H9 (cell line): Measurements from ENCODE around the gene CIAO1. TPM values are rescaled to one million over a fixed set of nuclear protein-coding genes. Genes with fewer than 3 reads are reported as not detected.

Experiments used
- DNase-seq: peaks from one replicate; pipeline ENCODE4 v3.0.0-alpha.2; 2017
- H2AFZ ChIP-seq: one replicate; pipeline ENCODE4 v1.6.1; 2013; ENCODE audit warnings: mild to moderate bottlenecking, low read length, control low read depth, moderate library complexity
- H2AK5ac ChIP-seq: 2 replicates; pipeline ENCODE4 v1.6.1; 2013; ENCODE audit warnings: low read length, control low read depth, mixed read lengths; ENCODE audit not compliant: insufficient read length
- H2BK120ac ChIP-seq: one replicate; pipeline ENCODE4 v1.6.1; 2013; ENCODE audit warnings: low read depth, mild to moderate bottlenecking, low read length, control low read depth, inconsistent platforms; ENCODE audit not compliant: poor library complexity, severe bottlenecking
- H2BK12ac ChIP-seq: 2 replicates; pipeline ENCODE4 v1.6.1; 2013; ENCODE audit warnings: low read length, control low read depth, mixed read lengths, low read depth; ENCODE audit not compliant: insufficient read length
- H2BK15ac ChIP-seq: 2 replicates; pipeline ENCODE4 v1.6.1; 2013; ENCODE audit warnings: low read depth, low read length, control low read depth
- H2BK20ac ChIP-seq: one replicate; pipeline ENCODE4 v1.6.1; 2013; ENCODE audit warnings: low read depth, mild to moderate bottlenecking, low read length, control low read depth, inconsistent platforms; ENCODE audit not compliant: poor library complexity, severe bottlenecking
- H2BK5ac ChIP-seq: 2 replicates; pipeline ENCODE4 v1.6.1; 2013; ENCODE audit warnings: low read length, control low read depth, mixed read lengths; ENCODE audit not compliant: insufficient read length
- H3K14ac ChIP-seq: 2 replicates; pipeline ENCODE4 v1.6.1; 2013; ENCODE audit warnings: low read length, control low read depth; ENCODE audit not compliant: insufficient read depth
- H3K18ac ChIP-seq: 2 replicates; pipeline ENCODE4 v1.6.1; 2013; ENCODE audit warnings: low read depth, mild to moderate bottlenecking, mixed read lengths, low read length, control low read depth; ENCODE audit not compliant: insufficient read length
- H3K23ac ChIP-seq: 2 replicates; pipeline ENCODE4 v1.6.1; 2013; ENCODE audit warnings: low read length, control low read depth, mixed read lengths, low read depth; ENCODE audit not compliant: insufficient read length
- H3K23me2 ChIP-seq: 2 replicates; pipeline ENCODE4 v1.6.1; 2013; ENCODE audit warnings: low read depth, mild to moderate bottlenecking, mixed read lengths, low read length, control low read depth; ENCODE audit not compliant: insufficient read length, poor library complexity, severe bottlenecking
- H3K27ac ChIP-seq: 2 replicates; pipeline ENCODE4 v1.5.1; 2013; ENCODE audit warnings: low read length, control low read depth, mixed read lengths, low read depth; ENCODE audit not compliant: insufficient read length
- H3K27me3 ChIP-seq: 2 replicates; pipeline ENCODE4 v1.6.1; 2013; ENCODE audit warnings: low read length, control low read depth, inconsistent platforms; ENCODE audit not compliant: insufficient read depth
- H3K4ac ChIP-seq: 2 replicates; pipeline ENCODE4 v1.6.1; 2013; ENCODE audit warnings: low read depth, mild to moderate bottlenecking, control low read depth, inconsistent platforms, low read length, moderate library complexity
- H3K4me1 ChIP-seq: 2 replicates; pipeline ENCODE4 v1.6.1; 2013; ENCODE audit warnings: low read length, control low read depth, inconsistent platforms; ENCODE audit not compliant: insufficient read depth
- H3K4me2 ChIP-seq: 2 replicates; pipeline ENCODE4 v1.6.1; 2013; ENCODE audit warnings: low read length, control low read depth, mixed read lengths; ENCODE audit not compliant: insufficient read length, insufficient read depth
- H3K56ac ChIP-seq: 2 replicates; pipeline ENCODE4 v1.6.1; 2013; ENCODE audit warnings: low read depth, mild to moderate bottlenecking, mixed read lengths, low read length, control low read depth; ENCODE audit not compliant: insufficient read length
- H3K79me1 ChIP-seq: 2 replicates; pipeline ENCODE4 v1.6.1; 2013; ENCODE audit warnings: low read depth, mild to moderate bottlenecking, moderate library complexity, low read length, control low read depth, inconsistent platforms; ENCODE audit not compliant: insufficient read depth, poor library complexity, severe bottlenecking
- H3K79me2 ChIP-seq: 2 replicates; pipeline ENCODE4 v1.6.1; 2013; ENCODE audit warnings: low read length, control low read depth, inconsistent platforms; ENCODE audit not compliant: insufficient read depth
- H3K9ac ChIP-seq: 2 replicates; pipeline ENCODE4 v1.6.1; 2013; ENCODE audit warnings: low read length, control low read depth, mixed read lengths; ENCODE audit not compliant: insufficient read length; ENCODE audit errors: extremely low read depth
- H3K9me3 ChIP-seq: one replicate; pipeline ENCODE4 v1.6.1; 2013; ENCODE audit warnings: low read depth, low read length, inconsistent platforms; ENCODE audit not compliant: control insufficient read depth
- H3T11ph ChIP-seq: one replicate; pipeline ENCODE4 v1.6.1; 2013; ENCODE audit warnings: mild to moderate bottlenecking, low read length, control low read depth, inconsistent platforms
- H4K20me1 ChIP-seq: one replicate; pipeline ENCODE4 v1.6.1; 2013; ENCODE audit not compliant: control insufficient read depth, insufficient read length, insufficient read depth
- H4K5ac ChIP-seq: 2 replicates; pipeline ENCODE4 v1.6.1; 2013; ENCODE audit warnings: low read depth, mild to moderate bottlenecking, mixed read lengths, low read length, control low read depth; ENCODE audit not compliant: insufficient read length
- H4K8ac ChIP-seq: replicated peaks from 2 replicates; pipeline ENCODE4 v1.6.1; 2013; ENCODE audit warnings: low read length, control low read depth, mixed read lengths, low read depth; ENCODE audit not compliant: insufficient read length
- H4K91ac ChIP-seq: 2 replicates; pipeline ENCODE4 v1.6.1; 2013; ENCODE audit warnings: low read depth, mild to moderate bottlenecking, moderate library complexity, mixed read lengths, low read length, control low read depth; ENCODE audit not compliant: insufficient read length
- H3K27ac Mint-ChIP-seq, 3 experiments: 2 replicates in 2 of 3; 3 replicates in 1 of 3; pipeline ENCODE4 v1.8.0; 2020 to 2021; ENCODE audit warnings: mixed read lengths in 3 of 3, mild to moderate bottlenecking in 1 of 3, moderate library complexity in 1 of 3
- H3K27me3 Mint-ChIP-seq: 2 replicates; pipeline ENCODE4 v1.8.0; 2021; ENCODE audit warnings: low read depth, mild to moderate bottlenecking, moderate library complexity, mixed read lengths
- H3K36me3 Mint-ChIP-seq, 3 experiments: 2 replicates in 2 of 3; 3 replicates in 1 of 3; pipeline ENCODE4 v1.8.0; 2020 to 2021; ENCODE audit warnings: low read depth in 3 of 3, mixed read lengths in 3 of 3; ENCODE audit not compliant: insufficient read depth in 1 of 3
- H3K4me1 Mint-ChIP-seq, 2 experiments: 2 replicates each; pipeline ENCODE4 v1.8.0; 2020; ENCODE audit warnings: mixed read lengths in 2 of 2
- H3K4me3 Mint-ChIP-seq, 2 experiments: 2 replicates in 1 of 2; 3 replicates in 1 of 2; pipeline ENCODE4 v1.8.0; 2020 to 2021; ENCODE audit warnings: mild to moderate bottlenecking in 2 of 2, mixed read lengths in 2 of 2, moderate library complexity in 1 of 2
- H3K9me3 Mint-ChIP-seq, 2 experiments: 2 replicates in 1 of 2; 3 replicates in 1 of 2; pipeline ENCODE4 v1.8.0; 2020; ENCODE audit warnings: mild to moderate bottlenecking in 2 of 2, mixed read lengths in 2 of 2, moderate library complexity in 1 of 2
- WGBS: extraction: QIAGEN DNeasy Blood & Tissue Kit; methylation state at CpG from one replicate; pipeline ENCODE4 v1.1.7; 2013; ENCODE audit warnings: missing lambda C conversion rate, low lambda C conversion rate, mixed read lengths; ENCODE audit not compliant: insufficient read length; ENCODE audit errors: extremely low coverage; 5-methylcytosine and 5-hydroxymethylcytosine counted together
- total RNA-seq: library from RNA; stranded (reverse); gene quantifications from 2 replicates; pipeline ENCODE4 v1.2.1, GENCODE V29; 2021
- TF ChIP-seq, protein P1 (sequence below): fragments of 200-600 bp; sonication (generic); conservative IDR thresholded peaks from 3 replicates; pipeline ENCODE4 v1.8.0; 2021; ENCODE audit warnings: antibody characterized with exemption, mild to moderate bottlenecking

The CIAO1 gene
- total RNA-seq, 1 experiment from 2014 or later, result 67.6 TPM

GRCh38 chr2:96250188-96250587, 15.8 kb upstream of the CIAO1 start:
- no peaks in the 10 kb centered on the region for H3K79me1 ChIP-seq
- DNase-seq, result no peak
- H3K4ac ChIP-seq, result no peak overlapping the region
- peaks cover 10 to 35% (median 22%) of the 10 kb centered on the region in 3 experiments; a peak in 6 of 7 replicates for H3K36me3 Mint-ChIP-seq
- no peak overlapping the region for H3K27ac ChIP-seq
- H3K79me2 ChIP-seq, result no peaks in the 10 kb centered on the region
- WGBS, result no CpG with 5 or more reads among the region's 6 CpGs
- H3K27me3 Mint-ChIP-seq, result no peaks in the 10 kb centered on the region; the same call in 1 of the 2 replicates
- H4K20me1 ChIP-seq, result no peaks in the 10 kb centered on the region
- no peak overlapping the region for H2BK120ac ChIP-seq
- H3K27me3 ChIP-seq, result no peaks in the 10 kb centered on the region
- no peak overlapping the region for H4K91ac ChIP-seq
- H3K23ac ChIP-seq, result no peak overlapping the region
- H3K56ac ChIP-seq, result no peak overlapping the region
- H3K9me3 Mint-ChIP-seq, result no peaks in the 10 kb centered on the region
- no peak overlapping the region for H3K4me3 Mint-ChIP-seq
- H2BK20ac ChIP-seq, result no peak overlapping the region
- H3K9me3 ChIP-seq, result no peaks in the 10 kb centered on the region
- no peak overlapping the region for H4K8ac ChIP-seq
- H3T11ph ChIP-seq, result no peak overlapping the region
- no peaks in the 10 kb centered on the region for H3K23me2 ChIP-seq
- no peak overlapping the region for H2BK12ac ChIP-seq
- H2AK5ac ChIP-seq, result no peak overlapping the region
- H2BK5ac ChIP-seq, result no peak overlapping the region
- no peaks in the 10 kb centered on the region; a peak in 1 of 4 replicates for H3K4me1 Mint-ChIP-seq
- TF ChIP-seq, protein P1, sequence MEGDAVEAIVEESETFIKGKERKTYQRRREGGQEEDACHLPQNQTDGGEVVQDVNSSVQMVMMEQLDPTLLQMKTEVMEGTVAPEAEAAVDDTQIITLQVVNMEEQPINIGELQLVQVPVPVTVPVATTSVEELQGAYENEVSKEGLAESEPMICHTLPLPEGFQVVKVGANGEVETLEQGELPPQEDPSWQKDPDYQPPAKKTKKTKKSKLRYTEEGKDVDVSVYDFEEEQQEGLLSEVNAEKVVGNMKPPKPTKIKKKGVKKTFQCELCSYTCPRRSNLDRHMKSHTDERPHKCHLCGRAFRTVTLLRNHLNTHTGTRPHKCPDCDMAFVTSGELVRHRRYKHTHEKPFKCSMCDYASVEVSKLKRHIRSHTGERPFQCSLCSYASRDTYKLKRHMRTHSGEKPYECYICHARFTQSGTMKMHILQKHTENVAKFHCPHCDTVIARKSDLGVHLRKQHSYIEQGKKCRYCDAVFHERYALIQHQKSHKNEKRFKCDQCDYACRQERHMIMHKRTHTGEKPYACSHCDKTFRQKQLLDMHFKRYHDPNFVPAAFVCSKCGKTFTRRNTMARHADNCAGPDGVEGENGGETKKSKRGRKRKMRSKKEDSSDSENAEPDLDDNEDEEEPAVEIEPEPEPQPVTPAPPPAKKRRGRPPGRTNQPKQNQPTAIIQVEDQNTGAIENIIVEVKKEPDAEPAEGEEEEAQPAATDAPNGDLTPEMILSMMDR, result no peak
- no peak overlapping the region for H3K14ac ChIP-seq
- no peak overlapping the region for H3K9ac ChIP-seq
- no peak overlapping the region for H3K4me2 ChIP-seq
- no peak overlapping the region for H4K5ac ChIP-seq
- H3K18ac ChIP-seq, result no peak overlapping the region
- no peaks in the 10 kb centered on the region for H3K4me1 ChIP-seq
- H2AFZ ChIP-seq, result no peak overlapping the region
- no peak overlapping the region for H2BK15ac ChIP-seq
- no peak overlapping the region; a peak in 3 of 7 replicates for H3K27ac Mint-ChIP-seq
